BLaER1 (cell line): ENCODE results near the gene NSL1.

Experiments used
- H3K27ac ChIP-seq: shearing (Covaris generic); formaldehyde crosslinking; 2 replicates; pipeline ENCODE4 v1.8.1; 2022
- H3K27me3 ChIP-seq: shearing (Covaris generic); formaldehyde crosslinking; 2 replicates; pipeline ENCODE4 v1.8.1; 2022
- H3K36me3 ChIP-seq: shearing (Covaris generic); formaldehyde crosslinking; 2 replicates; pipeline ENCODE4 v1.8.1; 2022
- H3K4me1 ChIP-seq: shearing (Covaris generic); formaldehyde crosslinking; 2 replicates; pipeline ENCODE4 v1.8.1; 2022
- H3K4me2 ChIP-seq: shearing (Covaris generic); formaldehyde crosslinking; 2 replicates; pipeline ENCODE4 v1.8.1; 2022
- H3K4me3 ChIP-seq: shearing (Covaris generic); formaldehyde crosslinking; 2 replicates; pipeline ENCODE4 v1.8.1; 2022
- H3K9ac ChIP-seq: shearing (Covaris generic); formaldehyde crosslinking; 2 replicates; pipeline ENCODE4 v1.8.1; 2022
- H3K9me3 ChIP-seq: shearing (Covaris generic); formaldehyde crosslinking; 2 replicates; pipeline ENCODE4 v1.8.1; 2022
- H4K20me1 ChIP-seq: shearing (Covaris generic); formaldehyde crosslinking; 2 replicates; pipeline ENCODE4 v1.8.1; 2022
- Cebpa-rat ChIP-seq: shearing (Covaris generic); IDR thresholded peaks from 2 replicates; pipeline ENCODE4 v1.8.1; 2022

Gene NSL1

DNA sequence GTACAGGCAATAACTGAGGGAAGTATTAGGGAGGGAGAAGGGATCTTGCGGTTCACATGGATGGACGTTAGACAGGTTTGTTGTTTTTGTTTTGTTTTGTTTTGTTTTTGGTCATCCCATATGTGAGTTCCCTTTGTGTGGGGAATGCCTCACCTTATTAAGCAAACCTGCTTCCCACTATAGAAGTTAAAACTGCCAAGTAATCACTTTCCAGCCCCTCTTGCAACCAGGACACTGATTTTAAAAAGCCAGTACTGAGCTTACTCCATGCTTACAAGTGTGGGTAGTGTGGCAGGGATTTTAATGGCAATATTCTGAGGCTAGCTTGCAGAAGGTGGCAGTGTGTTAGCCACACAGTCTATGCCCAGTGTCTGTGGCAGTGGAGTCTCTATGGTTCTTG, 29.4 kb upstream of the NSL1 start:
- H3K4me2 ChIP-seq: no peak overlapping the region
- H3K4me1 ChIP-seq: no peaks in the 10 kb centered on the region
- no peak overlapping the region for H3K9ac ChIP-seq
- no peak for TF ChIP-seq Cebpa-rat
- 0 out of 2 replicates have a peak, but pooled peaks cover 6% of the 10 kb centered on the region for H3K36me3 ChIP-seq
- no peak overlapping the region for H3K27ac ChIP-seq
- H3K4me3 ChIP-seq: no peak overlapping the region
- no peaks in the 10 kb centered on the region for H3K27me3 ChIP-seq
- H4K20me1 ChIP-seq: no peaks in the 10 kb centered on the region
- H3K9me3 ChIP-seq: peaks cover 22% of the 10 kb centered on the region

DNA sequence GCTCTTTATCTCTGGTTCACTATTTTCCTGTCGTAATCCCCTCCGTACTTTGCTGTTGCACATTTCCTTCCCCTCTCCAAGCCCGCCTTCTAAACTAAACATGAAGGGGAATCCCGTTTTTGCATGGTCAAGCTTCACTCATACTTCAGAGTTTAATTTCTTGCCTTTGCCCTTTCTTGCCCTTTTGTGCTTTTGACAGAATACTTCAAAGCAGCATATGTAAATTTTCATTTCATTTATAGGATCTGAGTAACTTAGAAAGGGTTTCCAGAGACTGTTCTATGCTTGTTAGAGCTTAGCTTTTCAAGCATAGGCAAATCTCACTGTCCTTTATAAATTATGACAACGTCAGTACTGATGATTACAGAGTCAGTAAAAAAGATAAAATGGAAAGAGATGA, 28.1 kb upstream of the NSL1 start:
- H3K27me3 ChIP-seq: no peaks in the 10 kb centered on the region
- H4K20me1 ChIP-seq: no peaks in the 10 kb centered on the region
- H3K36me3 ChIP-seq: peaks cover 6% of the 10 kb centered on the region; the same call in 1 of the 2 replicates
- peaks cover 9% of the 10 kb centered on the region for H3K9me3 ChIP-seq
- H3K4me1 ChIP-seq: no peaks in the 10 kb centered on the region
- no peak overlapping the region for H3K9ac ChIP-seq
- H3K4me3 ChIP-seq: no peak overlapping the region
- H3K4me2 ChIP-seq: no peak overlapping the region
- no peak for TF ChIP-seq Cebpa-rat
- H3K27ac ChIP-seq: no peak overlapping the region

DNA sequence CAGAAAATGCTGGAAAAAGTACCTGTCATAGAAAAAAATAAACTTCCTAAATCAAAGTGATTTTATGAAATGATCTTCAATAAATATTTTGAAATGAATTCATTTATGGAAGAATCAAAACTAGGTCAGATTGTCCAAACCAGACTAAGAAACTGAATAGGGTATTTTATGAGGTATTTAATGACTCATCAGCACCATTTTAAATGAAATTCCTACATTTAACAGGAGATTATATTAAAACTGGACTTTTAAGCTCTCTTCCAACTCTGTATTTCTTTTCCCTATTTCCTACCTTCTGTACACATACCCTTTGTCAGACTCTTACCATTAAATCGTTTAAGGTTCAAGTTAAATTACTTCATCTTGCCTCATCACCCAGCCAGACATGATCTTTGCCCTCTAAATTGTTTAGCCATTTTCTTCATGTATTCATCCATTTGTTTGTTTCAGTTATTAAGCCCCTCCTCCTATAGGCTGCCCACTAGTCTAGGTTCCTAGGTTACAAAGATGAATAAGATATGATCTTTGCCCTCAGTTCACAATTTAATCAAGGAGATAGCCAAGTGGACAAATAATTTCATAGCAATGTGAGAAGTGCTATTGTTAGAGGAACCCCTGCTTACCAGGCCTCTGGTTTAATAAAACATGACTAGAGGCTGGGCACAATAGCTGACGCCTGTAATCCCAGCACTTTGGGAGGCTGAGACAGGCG, 25.1 kb upstream of the NSL1 start:
- Histone ChIP-seq H4K20me1 (no peaks in the 10 kb centered on the region), H3K4me3 (no peak overlapping the region), H3K4me1 (no peaks in the 10 kb centered on the region), H3K4me2 (no peak overlapping the region), H3K27me3 (no peaks in the 10 kb centered on the region), H3K27ac (no peak overlapping the region), H3K36me3 (peaks cover 21% of the 10 kb centered on the region), H3K9me3 (no peaks in the 10 kb centered on the region), H3K9ac (no peak overlapping the region)
- TF ChIP-seq Cebpa-rat: no peak

DNA sequence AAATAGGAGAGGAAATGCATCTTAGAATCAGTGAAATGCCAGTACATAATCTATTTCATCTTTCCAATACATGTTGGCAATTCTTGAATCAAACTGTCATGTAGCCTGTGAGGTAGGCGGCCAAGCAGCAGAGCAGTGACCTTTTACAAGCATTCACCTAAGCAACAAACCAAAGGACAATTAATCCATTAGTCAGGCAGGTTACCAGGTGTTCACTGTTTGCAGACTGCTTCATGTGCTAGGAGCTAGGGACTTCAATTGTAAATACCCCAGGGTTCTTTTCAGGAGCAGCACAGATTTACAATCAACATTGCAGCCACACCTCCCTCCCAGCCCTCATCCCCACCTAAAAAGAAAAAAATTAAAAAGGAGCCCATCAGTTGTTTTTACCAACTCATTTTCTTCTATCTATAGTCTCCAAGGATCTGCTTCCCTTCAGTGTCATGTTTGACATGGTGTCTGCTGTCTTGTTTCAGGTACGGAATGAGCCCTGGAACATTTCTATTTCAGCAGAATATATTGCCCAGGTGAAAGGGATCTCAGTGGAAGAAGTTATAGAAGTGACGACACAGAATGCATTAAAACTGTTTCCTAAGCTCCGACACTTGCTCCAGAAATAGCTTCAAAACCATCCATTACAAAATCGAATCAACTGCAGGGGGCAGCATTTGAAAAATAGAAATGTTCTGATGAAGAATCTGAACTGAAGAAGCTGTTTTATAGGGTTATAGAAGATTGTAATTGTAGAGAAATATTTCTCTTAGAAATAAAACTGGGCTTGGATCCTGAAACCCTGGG, 23.2 kb upstream of the NSL1 start:
- Histone ChIP-seq H3K9ac (no peak overlapping the region), H3K4me2 (no peak overlapping the region), H3K27me3 (no peaks in the 10 kb centered on the region), H3K36me3 (peaks cover 26% of the 10 kb centered on the region), H4K20me1 (no peaks in the 10 kb centered on the region), H3K4me3 (no peak overlapping the region), H3K9me3 (no peaks in the 10 kb centered on the region), H3K27ac (no peak overlapping the region), H3K4me1 (no peaks in the 10 kb centered on the region)
- TF ChIP-seq Cebpa-rat: no peak

- TF ChIP-seq Cebpa-rat: no peak
- peaks cover 67% of the 10 kb centered on the region for H3K36me3 ChIP-seq
Observed at GRCh38 chr1:212805767-212806166, 14.2 kb upstream of the NSL1 start.

DNA sequence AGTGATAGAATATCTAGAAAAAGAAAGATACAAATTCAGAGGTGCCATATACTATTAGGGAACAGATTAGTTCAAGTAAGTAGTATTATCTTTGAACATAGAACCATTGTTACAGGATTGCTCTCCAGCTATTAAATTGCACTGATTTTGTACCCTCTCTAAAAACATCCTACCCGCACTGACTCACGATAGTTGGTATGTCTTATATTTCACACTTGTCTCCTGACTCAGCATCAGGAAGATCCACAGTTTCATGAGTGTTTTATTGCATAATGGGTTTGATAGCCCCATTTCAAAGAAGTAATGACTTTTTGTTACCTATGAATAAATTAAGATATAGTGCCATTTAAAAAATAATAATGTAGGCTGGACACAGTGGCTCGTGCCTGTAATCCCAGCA, 6.1 kb upstream of the NSL1 start:
- no peak overlapping the region for H3K9ac ChIP-seq
- no peak overlapping the region for H3K4me2 ChIP-seq
- H3K36me3 ChIP-seq: peaks cover 56% of the 10 kb centered on the region
- no peaks in the 10 kb centered on the region for H3K27me3 ChIP-seq
- no peak overlapping the region for H3K4me3 ChIP-seq
- H4K20me1 ChIP-seq: no peaks in the 10 kb centered on the region
- H3K4me1 ChIP-seq: peaks cover 33% of the 10 kb centered on the region
- no peak for TF ChIP-seq Cebpa-rat
- H3K9me3 ChIP-seq: no peaks in the 10 kb centered on the region
- no peak overlapping the region for H3K27ac ChIP-seq

More at GRCh38 chr1:212805767-212806166, 14.2 kb upstream of the NSL1 start:
- H3K4me2 ChIP-seq: no peak overlapping the region
- H3K4me3 ChIP-seq: no peak overlapping the region
- H3K9me3 ChIP-seq: no peaks in the 10 kb centered on the region
- no peaks in the 10 kb centered on the region for H3K4me1 ChIP-seq
- H3K9ac ChIP-seq: no peak overlapping the region
- no peaks in the 10 kb centered on the region for H4K20me1 ChIP-seq
- no peaks in the 10 kb centered on the region for H3K27me3 ChIP-seq
- no peak overlapping the region for H3K27ac ChIP-seq

GRCh38 chr1:212794561-212795014, 3.0 kb upstream of the NSL1 start:
- Histone ChIP-seq H3K4me1 (peaks cover 47% of the 10 kb centered on the region), H3K4me3 (no peak overlapping the region), H4K20me1 (no peaks in the 10 kb centered on the region), H3K9me3 (no peaks in the 10 kb centered on the region), H3K27ac (peak overlapping the region; percentile 66), H3K9ac (no peak overlapping the region), H3K36me3 (peaks cover 33% of the 10 kb centered on the region), H3K4me2 (peak overlapping the region; percentile 92), H3K27me3 (no peaks in the 10 kb centered on the region)
- TF ChIP-seq Cebpa-rat: no peak

DNA sequence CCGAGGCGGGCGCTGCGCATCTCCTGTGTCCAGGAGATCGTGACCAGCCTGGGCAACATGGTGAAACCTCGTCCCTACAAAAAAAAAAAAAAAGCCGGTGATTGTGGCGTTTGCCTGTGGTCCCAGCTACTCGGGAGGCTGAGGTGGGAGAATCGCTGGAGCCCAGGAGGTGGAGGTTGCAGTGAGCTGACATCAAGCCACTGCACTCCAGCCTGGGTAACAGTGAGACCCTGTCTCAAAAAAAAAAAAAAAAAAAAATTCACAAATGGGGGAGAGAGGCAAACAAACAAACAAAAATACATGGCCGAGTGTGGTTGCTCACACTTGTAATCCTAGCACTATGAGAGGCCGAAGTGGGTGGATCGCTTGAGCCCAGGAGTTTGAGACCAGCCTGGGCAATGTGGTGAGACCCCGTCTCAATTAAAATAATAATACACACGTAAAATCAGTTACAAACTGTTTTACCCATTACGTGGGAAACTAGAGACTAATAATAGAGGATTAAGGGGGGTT, 875 bp upstream of the NSL1 start:
- H3K4me3 ChIP-seq: peak overlapping the region; percentile 86
- no peaks in the 10 kb centered on the region for H3K9me3 ChIP-seq
- no peak for TF ChIP-seq Cebpa-rat
- H3K27ac ChIP-seq: peak overlapping the region; percentile 92
- H3K36me3 ChIP-seq: peaks cover 22% of the 10 kb centered on the region
- H3K27me3 ChIP-seq: no peaks in the 10 kb centered on the region
- peaks cover 56% of the 10 kb centered on the region for H3K4me1 ChIP-seq
- H3K4me2 ChIP-seq: peak overlapping the region; percentile 92
- H4K20me1 ChIP-seq: peaks cover 8% of the 10 kb centered on the region; the same call in 1 of the 2 replicates
- peak overlapping the region; percentile 94 for H3K9ac ChIP-seq

DNA sequence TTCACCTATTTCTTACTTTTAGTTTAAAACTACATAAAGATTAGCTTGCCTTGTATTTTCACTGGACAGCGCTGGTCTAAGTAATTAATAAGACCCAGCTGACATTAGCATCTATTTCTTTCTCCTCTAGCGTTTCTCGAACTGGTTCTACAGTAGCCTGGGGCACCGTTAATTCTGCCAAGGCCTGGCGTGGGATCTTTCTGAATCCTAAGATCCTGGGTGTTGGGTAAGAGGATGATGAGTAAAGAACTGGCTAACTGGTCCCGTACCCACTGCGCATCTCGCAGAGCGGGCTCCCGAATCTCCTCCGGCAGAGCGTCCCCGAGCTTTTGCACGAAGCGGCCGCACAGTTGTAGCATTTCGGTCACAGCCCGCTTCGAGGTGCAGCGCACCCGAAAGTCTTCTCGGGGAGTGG, 309 bp downstream of the NSL1 start:
- H3K4me3 ChIP-seq: peak overlapping the region; percentile 86
- TF ChIP-seq Cebpa-rat: no peak
- H3K4me2 ChIP-seq: peak overlapping the region; percentile 92
- peak overlapping the region; percentile 94 for H3K9ac ChIP-seq
- peaks cover 56% of the 10 kb centered on the region for H3K4me1 ChIP-seq
- peaks cover 24% of the 10 kb centered on the region for H3K36me3 ChIP-seq
- H3K27me3 ChIP-seq: no peaks in the 10 kb centered on the region
- peak overlapping the region; percentile 92 for H3K27ac ChIP-seq
- no peaks in the 10 kb centered on the region for H3K9me3 ChIP-seq
- peaks cover 8% of the 10 kb centered on the region; the same call in 1 of the 2 replicates for H4K20me1 ChIP-seq

GRCh38 chr1:212785871-212786270, 5.7 kb downstream of the NSL1 start:
- no peaks in the 10 kb centered on the region for H3K9me3 ChIP-seq
- TF ChIP-seq Cebpa-rat: no peak
- H3K27me3 ChIP-seq: no peaks in the 10 kb centered on the region
- H3K4me2 ChIP-seq: no peak overlapping the region
- peaks cover 20% of the 10 kb centered on the region for H4K20me1 ChIP-seq
- H3K9ac ChIP-seq: no peak overlapping the region
- peaks cover 22% of the 10 kb centered on the region for H3K4me1 ChIP-seq
- H3K4me3 ChIP-seq: no peak overlapping the region
- no peak overlapping the region for H3K27ac ChIP-seq
- H3K36me3 ChIP-seq: peaks cover 64% of the 10 kb centered on the region
